GM12801 (cell line): Measurements from ENCODE around the gene FBRSL1.

ENCODE experiments used
- TF ChIP-seq, protein P1 (sequence below): IDR thresholded peaks from one replicate; pipeline ENCODE4 v1.5.1; 2011; ENCODE audit warnings: control low read depth; ENCODE audit not compliant: insufficient read length; ENCODE audit errors: extremely low read depth

Gene FBRSL1

DNA sequence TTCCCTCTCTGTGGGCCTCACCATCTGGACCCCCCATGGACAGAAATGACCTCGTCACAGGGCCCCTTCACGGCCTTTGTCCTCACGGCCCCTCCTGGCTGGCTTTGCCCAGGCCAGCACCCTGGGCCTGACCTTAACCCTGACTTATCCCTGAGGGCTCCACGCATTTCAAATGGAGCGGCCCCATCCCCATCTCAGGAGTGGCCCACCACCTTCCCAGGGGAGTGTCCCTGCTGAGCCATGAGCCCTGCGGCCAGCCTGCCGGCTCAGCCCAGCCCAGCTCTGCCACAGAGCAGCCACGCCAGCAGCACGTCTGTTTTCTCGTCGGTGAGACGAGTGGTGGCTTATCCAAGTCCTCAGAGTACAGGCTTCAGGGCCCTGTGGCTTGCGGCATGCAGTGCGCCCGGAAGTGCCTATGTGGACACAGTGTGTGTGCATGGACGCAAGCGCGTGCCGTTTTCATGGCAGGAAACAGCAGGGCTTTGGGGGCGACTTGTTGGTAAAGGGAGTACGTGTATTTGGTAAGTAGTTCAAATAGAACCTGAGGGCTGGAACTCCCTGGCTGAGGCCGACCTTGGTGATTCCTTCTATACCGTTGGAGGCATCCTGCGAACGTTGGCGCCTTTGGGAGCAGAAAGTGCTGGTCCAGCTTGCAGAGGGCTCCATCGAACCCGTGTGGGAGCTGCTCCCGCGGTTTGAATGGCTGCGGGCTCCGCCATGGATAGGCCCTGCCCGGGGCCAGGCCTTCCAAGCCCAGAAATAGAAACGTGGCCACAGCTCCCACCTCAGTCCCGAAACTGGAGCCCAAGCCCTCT lies 68.3 kb downstream of the FBRSL1 start:
- TF ChIP-seq, protein P1, sequence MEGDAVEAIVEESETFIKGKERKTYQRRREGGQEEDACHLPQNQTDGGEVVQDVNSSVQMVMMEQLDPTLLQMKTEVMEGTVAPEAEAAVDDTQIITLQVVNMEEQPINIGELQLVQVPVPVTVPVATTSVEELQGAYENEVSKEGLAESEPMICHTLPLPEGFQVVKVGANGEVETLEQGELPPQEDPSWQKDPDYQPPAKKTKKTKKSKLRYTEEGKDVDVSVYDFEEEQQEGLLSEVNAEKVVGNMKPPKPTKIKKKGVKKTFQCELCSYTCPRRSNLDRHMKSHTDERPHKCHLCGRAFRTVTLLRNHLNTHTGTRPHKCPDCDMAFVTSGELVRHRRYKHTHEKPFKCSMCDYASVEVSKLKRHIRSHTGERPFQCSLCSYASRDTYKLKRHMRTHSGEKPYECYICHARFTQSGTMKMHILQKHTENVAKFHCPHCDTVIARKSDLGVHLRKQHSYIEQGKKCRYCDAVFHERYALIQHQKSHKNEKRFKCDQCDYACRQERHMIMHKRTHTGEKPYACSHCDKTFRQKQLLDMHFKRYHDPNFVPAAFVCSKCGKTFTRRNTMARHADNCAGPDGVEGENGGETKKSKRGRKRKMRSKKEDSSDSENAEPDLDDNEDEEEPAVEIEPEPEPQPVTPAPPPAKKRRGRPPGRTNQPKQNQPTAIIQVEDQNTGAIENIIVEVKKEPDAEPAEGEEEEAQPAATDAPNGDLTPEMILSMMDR = no peak

DNA sequence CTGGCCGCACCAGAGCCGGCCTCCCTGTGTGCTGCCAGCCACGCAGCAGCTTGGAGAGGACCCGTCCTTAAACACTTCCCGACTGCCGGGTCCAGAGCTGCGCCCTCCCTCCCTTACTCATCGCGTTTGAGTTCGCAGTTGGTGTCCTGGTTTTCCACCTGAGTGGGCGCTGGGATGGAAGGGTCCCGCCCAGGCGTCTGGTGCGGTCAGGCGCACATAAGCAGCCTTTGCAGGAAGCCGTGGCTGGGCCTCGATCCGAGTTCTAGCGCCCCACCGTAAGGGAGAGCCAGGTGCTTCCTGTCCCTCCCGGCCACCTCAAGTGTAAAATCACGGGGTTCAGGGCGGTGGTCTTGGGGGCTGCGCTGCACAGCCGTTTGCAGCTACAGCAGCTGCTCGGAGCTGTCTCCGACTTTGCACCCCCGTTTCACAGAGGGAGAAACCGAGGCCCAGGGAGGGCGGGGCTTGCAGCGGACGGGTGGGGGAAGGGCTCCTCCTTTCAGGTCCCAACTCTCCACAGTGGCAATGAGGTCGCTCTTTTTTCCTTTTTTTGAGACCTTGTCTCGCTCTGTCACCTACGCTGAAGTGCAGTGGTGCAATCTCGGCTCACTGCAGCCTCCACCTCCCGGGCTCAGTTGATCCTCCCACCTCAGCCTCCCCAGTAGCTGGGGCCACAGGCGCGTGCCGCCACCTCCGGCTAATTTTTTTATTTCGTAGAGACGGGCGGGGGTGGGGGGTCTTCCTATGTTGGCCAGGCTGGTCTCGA lies 69.1 kb downstream of the FBRSL1 start:
- TF ChIP-seq, protein P1 = no peak

DNA sequence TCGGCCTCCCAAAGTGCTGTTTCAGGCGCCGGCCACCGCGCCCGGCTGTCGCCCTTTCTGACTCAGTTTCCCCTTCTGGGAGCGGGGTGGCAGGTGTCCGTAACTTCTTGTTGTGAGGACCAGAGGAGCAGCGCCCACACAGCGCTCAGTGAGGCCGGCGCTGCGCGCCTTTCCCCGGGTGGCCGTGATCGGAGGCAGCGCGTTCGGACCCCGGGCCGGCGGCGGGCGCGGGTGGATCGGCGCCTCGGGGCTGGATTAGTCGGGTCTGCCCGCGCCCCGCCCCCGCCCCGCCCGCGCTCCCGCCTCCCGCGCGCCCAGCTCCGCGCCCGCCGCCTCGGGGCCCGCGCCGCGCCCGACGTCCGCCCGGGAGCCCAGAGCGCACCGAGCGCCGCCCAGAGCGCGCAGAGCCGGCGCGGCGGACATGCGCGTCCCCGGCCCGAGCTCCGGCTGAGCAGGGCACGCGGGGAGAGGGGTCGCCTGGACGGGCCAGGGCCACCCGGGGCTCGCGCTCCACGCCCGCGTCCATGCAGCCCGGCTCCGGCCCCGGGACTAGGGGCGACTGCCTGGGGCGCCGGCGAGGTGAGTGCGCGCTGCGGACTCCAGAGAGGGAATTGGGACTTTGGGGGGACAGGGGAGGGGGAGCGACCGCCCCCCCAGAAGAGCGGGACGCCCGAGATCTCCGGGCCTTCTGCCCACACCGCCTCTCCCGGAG lies 69.9 kb downstream of the FBRSL1 start:
- TF ChIP-seq, protein P1 = no peak

DNA sequence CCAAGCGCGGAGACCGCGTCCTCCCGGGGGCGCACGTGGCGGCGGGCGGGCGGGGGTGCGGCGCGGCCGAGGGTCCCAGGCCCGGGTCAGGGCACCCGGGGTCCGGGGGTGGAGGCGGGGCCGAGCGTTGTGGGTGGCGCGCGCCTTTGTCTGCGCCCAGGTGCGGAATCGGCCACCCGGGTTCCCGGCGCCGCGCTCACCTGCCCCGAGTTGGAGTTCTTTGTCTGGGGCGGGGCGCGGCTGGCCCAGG lies 70.3 kb downstream of the FBRSL1 start:
- TF ChIP-seq, protein P1 = no peak

DNA sequence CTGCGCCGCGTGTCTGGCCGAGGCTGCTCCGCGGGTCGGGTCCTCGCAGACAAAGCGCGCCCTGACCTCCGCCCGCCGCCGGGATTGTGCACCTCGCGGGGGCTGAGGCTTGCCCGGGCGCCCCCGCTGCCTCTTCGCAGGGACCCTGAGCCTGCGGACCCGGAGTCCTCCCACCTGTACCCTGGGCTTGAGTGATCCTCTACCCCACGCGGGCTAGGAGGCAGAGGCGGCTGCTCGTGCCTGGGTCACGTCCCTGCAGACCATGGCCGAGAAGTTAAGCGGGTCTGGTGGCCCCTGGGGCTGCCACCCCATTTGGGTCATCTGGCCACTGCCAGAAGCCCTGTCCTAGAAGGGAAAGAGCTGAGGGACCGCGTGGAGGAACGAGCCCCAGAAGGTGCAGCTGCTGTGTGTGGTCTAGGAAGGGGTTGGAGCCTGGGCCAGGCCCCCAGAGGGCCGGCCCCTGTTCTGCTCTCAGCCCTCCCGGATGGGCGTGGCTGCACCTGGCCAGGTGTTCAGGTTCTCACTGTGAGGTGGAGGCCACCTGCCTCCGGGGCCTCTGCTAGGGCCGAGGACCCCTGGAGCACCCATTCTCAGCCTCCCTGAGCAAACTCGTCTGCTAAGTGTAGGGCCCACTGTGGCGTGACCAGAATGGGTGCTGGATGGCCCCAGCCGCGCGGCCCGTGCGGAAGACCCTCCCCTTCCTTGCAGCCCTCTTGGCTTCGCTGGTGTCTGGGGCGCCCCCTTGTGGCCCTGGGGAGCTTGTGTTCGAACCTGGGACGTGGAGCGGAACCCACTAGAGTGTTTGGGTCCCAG lies 70.9 kb downstream of the FBRSL1 start:
- TF ChIP-seq, protein P1 = no peak
